Activated CD4-positive, alpha-beta T cell treated with anti-CD3 and anti-CD28 coated beads, Interleukin-2, Interleukin-4, amounts not matched to agents 100 ng/mL and 50 ng/mL, durations not matched to agents 16 hours and 8 hours (primary cell): ENCODE results near the gene OXTR.
"Not testable (repeated sequence)": the region's sequence is repeated elsewhere in the genome, so short reads cannot be mapped to it uniquely, and the experiment has no call there.

ENCODE experiments used
- DNase-seq: peaks from one replicate; pipeline ENCODE4 v3.0.0-alpha.2; 2020; ENCODE audit warnings: low spot score

Gene OXTR

DNA sequence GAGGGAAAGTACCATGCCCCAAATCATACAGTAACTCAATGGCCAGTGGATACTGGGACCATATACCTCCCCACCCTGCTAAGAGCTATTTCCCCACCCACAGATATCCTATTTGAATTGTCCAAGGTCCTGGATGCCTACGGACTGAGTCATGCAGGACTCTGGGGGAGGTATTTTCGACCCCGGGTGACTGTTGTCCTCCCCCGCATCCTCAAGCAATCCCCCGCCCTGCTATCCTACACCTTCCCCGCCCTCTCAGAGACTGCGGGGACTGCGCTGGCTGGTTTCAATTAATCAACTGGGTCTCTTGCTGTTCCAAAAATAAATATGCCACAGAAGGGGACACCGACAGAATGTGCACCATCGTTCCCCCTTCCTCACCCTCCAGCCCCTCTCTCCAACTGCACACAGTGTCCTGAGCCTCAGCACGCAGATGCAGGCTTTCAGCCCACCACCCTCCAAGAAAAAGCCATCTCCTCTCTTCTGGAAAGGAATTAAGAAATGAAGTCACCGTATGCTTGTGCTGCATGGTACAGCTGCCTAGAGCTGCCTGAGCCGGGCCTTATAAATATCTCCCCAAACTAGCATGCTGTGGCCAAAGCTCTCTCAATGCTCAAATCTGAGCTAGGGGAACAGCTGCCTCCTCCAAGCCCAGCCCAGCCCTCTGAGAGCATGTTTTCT is 27.7 kb downstream of the OXTR start:
- DNase-seq, result no peak

DNA sequence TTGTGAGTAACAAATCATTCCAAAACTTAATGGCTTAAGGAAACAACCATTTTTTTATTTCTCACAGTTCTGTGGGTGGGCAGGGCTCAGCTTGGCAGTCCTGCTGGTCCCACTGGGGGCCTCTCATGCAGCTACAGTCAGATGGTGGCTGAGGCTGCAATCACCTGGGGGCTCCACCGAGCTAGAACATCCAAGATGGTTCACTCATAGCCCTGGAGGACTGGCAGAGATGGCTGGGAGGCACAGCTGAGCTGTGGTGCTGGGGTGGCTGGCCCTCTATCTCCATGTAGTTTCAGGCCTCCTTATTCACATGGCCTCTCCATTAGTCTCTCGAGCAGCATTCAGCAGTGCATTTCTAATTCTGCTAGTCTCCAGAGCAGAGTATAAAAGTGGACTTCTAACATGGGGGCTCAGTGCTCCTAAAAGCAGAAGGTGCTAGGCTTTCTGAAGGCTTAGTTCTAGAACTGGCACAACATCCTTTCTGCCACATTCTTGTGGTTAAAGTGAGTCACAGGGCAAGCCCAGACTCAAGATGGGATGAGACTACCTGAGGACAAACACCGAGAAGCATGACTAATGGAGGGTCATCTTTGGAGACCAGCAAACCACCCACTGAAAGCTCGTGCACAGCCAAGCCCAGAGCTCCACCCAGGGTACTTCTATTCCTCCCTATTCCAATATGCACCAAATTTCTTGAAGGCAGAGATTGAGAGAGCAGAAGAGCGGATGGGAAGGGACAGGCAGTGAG is 29.5 kb downstream of the OXTR start:
- peak; percentile 38 for DNase-seq

DNA sequence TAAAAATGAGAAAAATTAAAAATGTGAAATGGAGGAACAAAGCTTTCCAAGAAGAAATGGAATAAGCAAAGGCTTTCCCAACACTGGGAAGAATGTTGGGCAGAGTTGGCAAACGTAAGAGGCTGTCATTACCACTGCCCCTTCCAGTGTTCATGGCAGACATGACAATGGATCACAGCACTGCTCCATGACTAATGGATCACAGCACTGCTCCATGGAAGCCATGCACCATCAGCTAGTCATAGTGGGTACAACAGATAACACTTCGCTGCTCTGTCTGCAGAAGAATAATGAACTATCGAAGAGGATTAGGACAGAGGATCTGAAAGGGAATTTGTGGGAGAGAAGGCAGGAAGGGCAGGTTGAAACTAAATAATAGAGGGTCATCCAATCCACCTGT is 30.8 kb downstream of the OXTR start:
- no peak for DNase-seq

DNA sequence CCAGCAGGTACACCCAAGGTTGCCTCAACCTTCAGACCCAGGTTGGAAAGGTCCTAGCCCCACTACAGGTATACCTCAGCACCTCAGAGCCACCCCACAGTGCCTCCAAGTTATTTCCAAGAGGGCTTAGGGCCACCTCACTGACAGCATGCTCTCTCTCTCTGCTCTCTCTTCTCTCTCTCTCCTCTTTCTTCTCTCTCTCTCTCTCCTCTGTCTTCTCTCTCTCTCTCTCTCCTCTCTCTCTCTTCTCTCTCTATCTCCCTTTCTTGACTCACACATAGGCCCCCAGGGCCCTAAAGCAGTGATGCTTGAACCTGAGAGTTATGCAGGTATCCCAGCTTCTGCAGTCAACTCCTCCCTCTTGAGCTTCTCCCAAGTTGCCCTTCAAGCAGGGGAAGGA is 31.6 kb downstream of the OXTR start:
- DNase-seq, result no peak

DNA sequence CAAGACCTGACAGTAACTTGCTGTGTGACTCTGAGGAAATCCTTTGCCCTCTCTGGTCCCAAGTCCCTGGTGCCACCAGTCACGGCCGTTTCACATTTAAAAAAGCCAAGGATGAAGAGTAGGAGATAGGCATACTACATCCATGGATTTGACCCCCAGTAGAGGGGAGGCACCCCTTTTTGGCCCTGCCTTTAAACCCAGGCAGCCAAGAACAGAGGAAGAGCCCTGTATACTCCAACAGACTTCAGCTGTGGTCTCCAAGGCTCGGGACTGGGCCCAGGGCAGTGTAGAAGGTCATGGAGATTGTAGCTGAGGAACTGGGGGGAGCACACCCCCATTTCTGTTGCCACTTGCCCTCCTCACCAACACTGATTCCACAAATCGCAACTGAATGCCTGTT is 32.1 kb downstream of the OXTR start:
- no peak for DNase-seq

DNA sequence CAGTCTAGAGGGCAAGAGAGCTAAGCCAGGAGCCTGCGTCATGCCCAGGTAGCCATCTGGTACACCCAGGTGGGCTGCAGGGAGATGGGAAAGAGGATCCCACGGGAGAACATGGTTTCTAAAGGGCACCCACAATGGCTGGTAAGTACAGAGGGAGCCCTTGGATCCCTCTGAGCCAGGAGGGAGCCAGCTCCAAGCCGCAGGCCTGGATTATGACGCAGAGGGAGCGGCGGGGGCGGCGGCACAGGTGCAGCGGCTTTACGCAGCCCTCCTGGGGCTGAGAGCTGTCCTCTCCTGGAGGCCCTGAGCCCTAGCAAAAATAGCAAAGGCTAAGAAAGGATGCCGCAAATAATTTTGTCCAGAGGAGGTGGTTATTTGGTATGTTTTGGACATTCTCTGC is 33.0 kb downstream of the OXTR start:
- no peak for DNase-seq

DNA sequence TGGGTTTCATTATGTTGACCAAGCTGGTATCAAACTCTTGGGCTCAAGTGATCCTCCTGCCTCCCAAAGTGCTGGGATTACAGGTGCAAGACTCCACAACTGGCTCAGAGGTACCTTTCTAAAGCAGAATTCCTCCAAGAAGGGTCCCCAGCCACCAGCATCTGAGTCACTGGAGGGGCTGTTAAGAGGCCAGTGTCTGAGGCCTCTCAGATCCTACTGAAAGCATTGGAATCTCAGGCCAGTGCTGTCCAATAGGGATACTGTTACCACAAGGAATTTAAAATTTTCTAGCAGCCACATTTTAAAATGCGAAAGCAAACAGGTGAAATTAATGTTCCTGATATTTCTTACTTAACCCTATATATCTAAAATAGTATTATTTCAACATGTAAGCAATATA is 34.5 kb downstream of the OXTR start:
- DNase-seq, result no peak

DNA sequence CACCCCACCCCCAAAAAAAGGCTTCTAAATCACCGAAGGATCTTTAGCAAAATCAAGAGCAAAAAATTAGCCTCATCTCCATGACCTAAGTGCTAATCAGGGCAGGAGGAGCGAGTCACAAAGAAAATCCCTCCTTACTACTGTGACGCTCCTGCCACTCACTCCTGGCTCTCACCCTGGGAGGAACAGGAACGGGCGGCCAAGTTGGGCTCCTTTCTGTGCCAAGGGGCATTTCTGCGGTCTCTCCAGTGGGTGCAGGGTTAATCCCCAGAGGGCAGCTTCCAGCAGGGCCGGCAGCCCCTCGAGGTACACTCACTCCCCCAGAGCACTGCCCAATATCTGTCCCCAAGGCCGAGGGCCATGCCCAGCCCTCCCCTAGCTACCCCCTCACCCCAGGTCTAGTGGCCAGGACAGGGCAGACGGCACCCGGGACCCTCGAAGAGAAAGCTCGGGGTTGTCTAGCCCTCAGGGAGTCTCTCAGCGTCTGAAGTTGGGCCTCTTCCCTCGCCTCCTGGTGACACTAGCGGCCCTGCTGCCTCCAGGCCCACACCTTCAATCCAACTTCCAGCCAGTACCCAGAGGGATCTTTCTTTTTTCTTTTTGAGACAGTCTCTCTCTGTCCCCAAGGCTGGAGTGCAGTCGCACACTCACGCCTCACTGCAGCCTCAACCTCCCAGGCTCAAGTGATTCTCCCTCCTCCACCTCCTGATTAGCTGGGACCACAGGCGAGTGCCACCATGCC is 35.1 kb downstream of the OXTR start:
- DNase-seq, result no peak

DNA sequence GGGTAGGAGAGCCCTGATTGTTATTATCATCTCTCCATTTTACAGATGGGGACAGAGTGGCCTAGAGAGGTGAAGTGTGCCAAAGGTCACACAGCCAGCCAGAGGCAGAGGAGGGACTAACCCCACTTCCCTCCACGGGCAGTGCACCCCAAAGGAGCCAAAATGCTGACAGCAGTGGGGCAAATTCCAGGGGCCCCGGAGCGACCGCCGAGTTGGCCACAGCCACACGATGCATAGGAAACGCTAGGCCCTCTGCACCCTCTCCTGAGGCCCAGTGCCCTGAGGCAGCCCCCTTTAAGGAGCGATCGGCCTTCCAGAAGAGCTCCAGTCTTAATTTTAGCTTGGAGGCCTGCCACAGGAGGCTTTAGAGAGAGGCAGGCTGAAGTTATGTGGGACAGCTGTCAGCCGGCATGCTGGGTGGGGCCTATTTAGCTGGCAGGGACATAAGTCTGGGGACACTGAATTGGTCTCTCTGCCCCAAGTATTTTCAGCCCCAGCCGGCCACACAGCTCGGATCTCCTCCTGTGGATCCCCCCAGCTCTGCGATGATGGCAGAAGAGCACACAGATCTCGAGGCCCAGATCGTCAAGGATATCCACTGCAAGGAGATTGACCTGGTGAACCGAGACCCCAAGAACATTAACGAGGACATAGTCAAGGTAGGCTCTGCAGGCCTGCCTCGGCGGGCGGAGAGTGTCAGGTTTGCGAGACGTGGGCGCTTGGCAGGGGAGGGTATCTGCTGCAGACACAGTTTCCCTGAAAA is 35.9 kb downstream of the OXTR start, which contains the start of gene CAV3:
Gene CAV3 (plus strand): TSS at position 471 of the 763 bp plus-strand sequence. CDS start 75 bp downstream, at position 546.
- no peak for DNase-seq

DNA sequence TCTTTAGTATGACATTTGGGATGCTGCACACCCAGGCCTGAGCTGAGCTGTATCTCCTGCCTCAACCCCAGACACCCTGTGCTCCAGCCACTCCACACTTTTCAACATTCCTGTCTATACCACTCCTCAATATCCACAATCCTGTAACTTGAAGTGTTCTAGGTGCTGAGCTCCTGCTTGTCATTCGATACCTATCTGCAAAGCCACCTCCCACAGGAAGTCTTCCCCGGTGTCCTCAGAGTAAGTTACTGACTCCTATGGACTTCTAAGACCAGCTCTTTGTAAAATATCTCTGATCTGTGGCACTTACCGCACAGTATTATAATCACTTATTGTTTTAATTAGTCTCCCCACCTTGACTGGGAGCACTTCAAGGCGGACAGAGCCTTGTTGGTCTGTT is 37.0 kb downstream of the OXTR start:
- no peak for DNase-seq

DNA sequence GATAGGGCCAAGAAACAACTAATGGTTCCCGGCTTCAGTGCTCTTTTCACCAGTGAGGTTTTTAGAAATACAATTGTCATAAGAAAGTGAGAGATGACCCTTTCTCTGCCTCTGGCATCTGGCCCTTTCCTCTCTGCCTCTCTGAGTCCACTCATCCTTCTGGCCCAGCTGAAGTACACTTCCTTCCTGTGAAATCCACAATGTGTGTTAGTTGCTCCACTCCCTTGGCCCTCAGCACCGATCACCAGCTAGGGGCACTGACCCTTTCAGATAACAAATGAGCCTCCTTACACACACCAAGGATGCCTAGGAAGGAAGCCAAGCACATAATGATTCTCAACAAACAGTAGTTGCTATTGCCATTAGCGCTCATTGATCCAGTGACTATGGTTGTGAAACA is 38.8 kb downstream of the OXTR start:
- DNase-seq, result no peak

DNA sequence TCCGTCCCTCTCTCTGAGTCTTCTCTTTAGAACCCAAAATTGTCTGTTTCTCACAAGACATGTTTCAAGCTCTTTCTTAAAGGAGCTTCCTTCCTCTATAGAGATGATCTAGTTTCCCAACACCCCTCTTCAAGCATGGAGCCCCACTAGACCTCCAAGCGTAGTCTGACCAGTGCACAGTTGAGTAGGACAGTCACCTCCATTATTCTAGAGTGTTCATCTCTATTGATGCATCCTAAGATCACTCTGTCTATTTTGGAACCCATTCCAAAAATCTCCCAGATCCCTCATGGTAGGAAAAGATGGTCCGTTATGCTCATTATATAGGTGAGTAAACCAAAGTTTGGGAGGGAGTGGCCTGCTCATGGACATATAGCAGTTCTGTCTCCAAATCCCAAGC is 39.9 kb downstream of the OXTR start:
- DNase-seq, result no peak

DNA sequence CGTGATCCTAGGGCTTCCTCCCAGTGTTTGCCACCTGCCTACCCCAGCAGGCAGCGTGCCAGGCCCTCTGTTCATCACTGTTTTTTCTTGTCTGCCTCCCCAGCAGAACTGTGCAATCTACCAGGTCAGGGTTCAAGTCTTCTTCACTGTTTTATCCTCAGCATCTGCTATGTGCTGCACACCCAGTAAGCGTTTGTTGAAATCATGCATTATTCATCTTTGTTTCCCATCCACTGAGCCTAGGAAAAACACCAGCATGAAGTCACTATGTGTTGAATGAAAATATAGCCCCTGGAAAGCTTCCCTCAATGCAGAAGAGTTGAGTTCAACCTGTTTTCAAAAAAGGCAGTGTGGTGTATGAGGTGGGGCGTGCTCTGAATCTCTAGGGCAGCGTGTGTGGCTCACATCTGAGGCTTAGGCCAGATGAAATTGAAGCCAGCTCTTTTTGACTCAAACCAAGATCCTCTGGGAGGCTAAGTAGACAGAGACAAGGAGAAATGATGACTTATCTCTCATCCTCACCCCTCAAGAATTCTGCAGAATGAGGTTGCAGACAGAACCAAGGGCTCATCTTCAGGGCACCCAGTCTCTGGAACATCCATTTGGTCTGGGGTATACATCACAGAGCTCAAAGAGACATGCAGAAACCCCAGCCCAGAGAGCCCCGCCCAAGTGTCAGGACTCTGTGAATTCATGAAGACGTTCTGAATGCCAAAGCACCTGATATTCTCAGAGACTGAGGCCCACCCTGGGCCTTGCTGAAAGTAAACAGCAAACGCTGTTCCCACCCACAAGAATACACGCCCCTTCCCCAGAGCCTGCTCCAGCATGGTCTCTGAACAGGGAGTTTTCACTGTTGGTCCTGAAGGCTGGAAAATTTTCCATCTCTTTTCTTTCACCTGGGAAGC is 41.6 kb downstream of the OXTR start:
- no peak for DNase-seq

DNA sequence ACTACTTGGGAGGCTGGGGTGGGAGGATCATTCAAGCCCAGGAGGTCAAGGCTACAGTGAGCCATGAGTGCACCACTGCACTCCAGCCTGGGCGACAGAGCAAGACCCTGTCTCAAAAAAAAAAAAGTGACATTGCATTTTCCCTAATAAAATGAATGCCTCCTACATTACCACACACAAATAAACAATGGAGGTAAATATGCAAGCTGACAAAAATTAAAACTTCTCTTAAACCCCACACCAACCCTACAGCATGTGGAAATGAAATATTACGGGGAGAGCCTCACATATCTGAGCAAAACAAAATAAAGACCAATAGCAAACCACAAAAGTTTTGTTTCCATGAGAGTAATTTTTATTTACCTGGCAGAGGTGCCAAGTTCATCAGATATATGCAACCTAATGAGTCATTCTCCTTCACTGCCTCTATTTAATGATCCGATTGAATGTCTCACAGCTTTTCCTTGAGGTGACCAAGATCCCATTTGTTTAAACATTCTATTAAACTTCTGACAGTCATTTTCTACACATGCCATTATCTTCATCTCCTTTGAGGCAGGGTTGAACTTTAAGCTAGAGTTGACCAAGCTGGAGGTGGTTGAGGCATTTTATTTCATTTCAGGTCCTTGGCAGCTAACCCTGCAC is 45.2 kb downstream of the OXTR start:
- no peak for DNase-seq

DNA sequence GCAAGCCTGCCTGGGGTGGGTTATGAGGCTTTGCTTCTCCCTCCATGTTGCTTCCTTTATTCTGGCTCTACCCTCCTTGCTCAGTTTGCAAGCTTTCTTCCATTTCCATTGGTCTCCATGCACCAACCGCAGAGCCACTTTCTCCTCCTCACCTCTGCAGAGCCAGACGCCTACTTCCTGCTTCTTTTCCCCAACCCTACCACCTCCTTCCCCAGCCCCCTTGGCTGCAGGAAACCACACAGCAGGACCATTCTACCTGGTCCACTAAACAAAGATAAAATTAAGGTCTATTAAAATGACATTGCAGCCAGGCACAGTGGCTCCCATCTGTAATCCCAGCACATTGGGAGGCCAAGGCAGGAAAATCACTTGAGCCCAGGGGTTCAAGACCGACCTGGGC is 45.8 kb downstream of the OXTR start:
- DNase-seq, result no peak

DNA sequence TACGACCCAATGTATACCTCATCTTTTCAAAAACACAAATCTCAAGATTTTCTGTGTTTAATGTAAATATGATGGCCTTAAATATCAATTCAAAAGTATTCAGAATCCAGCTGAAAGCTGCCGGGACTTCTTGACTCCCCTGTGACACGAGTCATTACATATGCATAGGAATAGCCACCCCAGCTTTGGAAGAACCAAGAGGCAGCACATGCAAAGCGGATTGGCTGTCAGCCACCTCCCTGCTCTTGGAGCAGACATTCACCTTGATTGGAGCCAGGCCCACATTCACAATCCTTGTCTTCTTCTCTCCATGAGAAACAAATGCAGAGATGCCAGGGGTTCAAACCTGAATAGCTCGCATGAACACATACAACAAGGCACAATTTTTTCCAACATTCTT is 46.6 kb downstream of the OXTR start:
- DNase-seq, result no peak

DNA sequence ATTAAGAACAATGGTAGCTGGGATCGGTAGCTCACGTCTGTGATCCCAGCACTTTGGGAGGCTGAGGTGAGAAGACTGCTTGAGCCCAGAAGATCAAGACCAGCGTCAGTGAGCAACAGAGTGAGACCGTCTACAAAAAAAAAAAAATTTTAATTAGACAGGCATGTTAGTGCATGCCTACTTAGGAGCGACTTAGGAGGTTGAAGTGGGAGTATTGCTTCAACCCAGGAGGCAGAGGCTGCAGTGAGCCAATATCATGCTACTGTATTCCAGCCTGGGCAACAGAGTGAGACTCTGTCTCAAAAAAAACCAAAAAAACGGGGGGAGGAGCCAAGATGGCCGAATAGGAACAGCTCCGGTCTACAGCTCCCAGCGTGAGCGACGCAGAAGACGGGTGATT is 53.7 kb downstream of the OXTR start:
- DNase-seq, result not testable (repeated sequence)

DNA sequence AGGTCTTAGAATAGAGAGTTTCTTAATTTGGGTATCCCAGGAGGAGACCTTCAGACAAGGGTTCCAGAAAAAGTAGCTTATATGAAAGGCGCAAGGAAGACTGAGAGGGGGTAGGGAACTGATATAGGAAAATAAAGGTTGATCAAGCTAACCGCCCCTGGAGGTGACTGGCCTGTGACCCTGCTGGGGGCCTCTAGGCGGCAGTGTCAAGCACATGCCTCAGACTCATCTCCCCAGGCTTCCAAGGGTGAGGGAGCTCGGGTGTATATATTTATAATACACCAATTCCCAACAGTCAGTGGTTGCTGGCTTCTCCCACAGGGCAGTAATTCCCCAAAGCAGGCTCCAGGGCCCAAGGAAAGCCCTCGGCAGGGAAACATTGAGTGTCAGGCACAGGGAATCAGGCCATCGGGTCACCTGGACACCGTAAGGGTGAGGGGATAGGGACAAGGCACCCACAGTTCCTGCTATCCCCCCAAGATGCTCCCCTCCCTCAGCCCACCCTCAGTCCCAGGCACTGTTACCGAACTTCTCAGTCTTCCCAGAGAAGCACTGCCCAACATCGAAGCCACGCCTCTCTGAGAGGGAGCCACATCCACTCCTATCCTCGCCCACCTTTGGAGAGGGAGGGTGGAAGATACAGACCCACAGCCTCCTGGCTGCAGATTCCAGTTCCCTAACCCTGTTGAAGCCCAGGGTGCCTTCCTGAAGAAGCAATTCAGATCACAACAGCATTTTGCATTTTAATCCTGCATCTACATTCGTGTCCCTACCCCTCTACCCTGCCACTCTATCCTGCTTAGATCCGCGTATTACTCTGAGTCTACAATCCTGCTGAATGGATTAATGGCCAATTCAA is 55.3 kb downstream of the OXTR start:
- no peak for DNase-seq

DNA sequence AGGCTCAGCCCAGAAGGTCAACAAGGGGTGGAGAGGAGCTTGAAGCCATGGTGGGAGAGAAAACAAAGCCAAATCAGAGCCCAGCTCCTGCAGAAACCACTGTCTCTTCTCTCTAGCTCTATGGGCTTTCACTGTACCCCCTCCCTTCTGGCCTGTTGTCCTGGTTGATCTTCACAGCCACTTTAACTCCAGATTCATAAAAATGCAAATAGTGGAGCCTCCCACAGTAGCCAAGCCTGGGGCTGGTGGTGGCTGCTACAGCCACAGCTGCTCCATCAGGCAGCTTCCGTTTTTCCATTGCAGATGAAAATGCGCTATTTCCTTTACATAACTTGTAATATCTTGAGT is 56.5 kb downstream of the OXTR start:
- no peak for DNase-seq
